Subcutaneous adipose tissue (tissue), 4 donors: Measurements from ENCODE around the gene PSMD2. TPM values are rescaled to one million over a fixed set of nuclear protein-coding genes. Genes with fewer than 3 reads are reported as not detected.

Experiments used
- CTCF ChIP-seq: fragments of 450-650 bp; IDR thresholded peaks from one replicate; pipeline ENCODE4 v1.5.1; 2016; ENCODE audit warnings: low read depth, mild to moderate bottlenecking, control low read depth, antibody characterized with exemption, moderate library complexity
- total RNA-seq, 4 donors: library from RNA; depleted of rRNA; stranded (reverse); fragments of >200 nt; gene quantifications; one replicate each; pipeline ENCODE4 v1.1.0, GENCODE V29; 2016

The PSMD2 gene
- total RNA-seq, 4 donors from 2014 or later: 166 to 257 (median 231) TPM

GRCh38 chr3:184346480-184347190, 47.6 kb downstream of the PSMD2 start:
- TF ChIP-seq CTCF: no peak

- no peak for TF ChIP-seq CTCF
Observed at GRCh38 chr3:184347321-184348056, 48.4 kb downstream of the PSMD2 start.

GRCh38 chr3:184348057-184348382, 49.0 kb downstream of the PSMD2 start:
- TF ChIP-seq CTCF: no peak

- no peak for TF ChIP-seq CTCF
Observed at GRCh38 chr3:184349563-184350470, 50.8 kb downstream of the PSMD2 start.

GRCh38 chr3:184350618-184351017, 51.6 kb downstream of the PSMD2 start:
- TF ChIP-seq CTCF: no peak

GRCh38 chr3:184351511-184352148, 52.6 kb downstream of the PSMD2 start:
- TF ChIP-seq CTCF: no peak
